GM23338 (cell line): ENCODE measurements around the gene RIPK4. TPM values are rescaled to one million over a fixed set of nuclear protein-coding genes. Genes with fewer than 3 reads are reported as not detected.

Experiments
- ATAC-seq: fragments of 200-7000 bp; cut with Tn5 transposase; 3 replicates; pipeline ENCODE4 v1.9.1; 2020
- DNase-seq: peaks from one replicate; pipeline ENCODE4 v3.0.0-alpha.2; 2015; ENCODE audit warnings: low spot score
- H2AFZ ChIP-seq: fragments of 200-600 bp; sonication (generic); 2 replicates; pipeline ENCODE4 v1.8.0; 2016; ENCODE audit warnings: antibody characterized with exemption, mild to moderate bottlenecking, moderate library complexity
- H3F3A ChIP-seq: fragments of 200-600 bp; sonication (generic); replicated peaks from 2 replicates; pipeline ENCODE4 v1.8.0; 2017; ENCODE audit warnings: antibody characterized with exemption, mixed run types, low read depth
- H3K27ac ChIP-seq: fragments of 200-600 bp; sonication (generic); 2 replicates; pipeline ENCODE4 v1.6.1; 2016; ENCODE audit warnings: low read depth
- H3K27me3 ChIP-seq: fragments of 200-600 bp; sonication (generic); 2 replicates; pipeline ENCODE4 v1.8.0; 2016; ENCODE audit warnings: mild to moderate bottlenecking, mixed run types, moderate library complexity; ENCODE audit not compliant: insufficient read depth
- H3K36me3 ChIP-seq: fragments of 200-600 bp; sonication (generic); 2 replicates; pipeline ENCODE4 v1.8.0; 2016; ENCODE audit warnings: mild to moderate bottlenecking; ENCODE audit not compliant: insufficient read depth
- H3K4me1 ChIP-seq: fragments of 200-600 bp; sonication (generic); 2 replicates; pipeline ENCODE4 v1.8.0; 2016; ENCODE audit warnings: mild to moderate bottlenecking, moderate library complexity; ENCODE audit not compliant: insufficient read depth
- H3K4me2 ChIP-seq: fragments of 200-600 bp; sonication (generic); 2 replicates; pipeline ENCODE4 v1.7.1; 2017; ENCODE audit warnings: mixed run types
- H3K4me3 ChIP-seq: fragments of 200-600 bp; sonication (generic); 2 replicates; pipeline ENCODE4 v1.6.1; 2016; ENCODE audit warnings: mixed run types
- H3K79me2 ChIP-seq: fragments of 200-600 bp; sonication (generic); replicated peaks from 2 replicates; pipeline ENCODE4 v1.8.0; 2017; ENCODE audit warnings: mild to moderate bottlenecking; ENCODE audit not compliant: insufficient read depth
- H3K9me2 ChIP-seq: fragments of 200-600 bp; sonication (generic); 2 replicates; pipeline ENCODE4 v1.8.0; 2017; ENCODE audit not compliant: insufficient read depth
- H4K20me1 ChIP-seq: fragments of 200-600 bp; sonication (generic); replicated peaks from 2 replicates; pipeline ENCODE4 v1.8.0; 2017; ENCODE audit warnings: mild to moderate bottlenecking; ENCODE audit not compliant: insufficient read depth
- H3K27ac Mint-ChIP-seq: 2 replicates; pipeline ENCODE4 v1.8.0; 2020; ENCODE audit warnings: inconsistent platforms, mild to moderate bottlenecking, moderate library complexity, mixed read lengths
- H3K27me3 Mint-ChIP-seq: 3 replicates; pipeline ENCODE4 v1.8.0; 2022; ENCODE audit warnings: low read depth, mild to moderate bottlenecking, moderate library complexity, mixed read lengths, inconsistent platforms; ENCODE audit not compliant: insufficient read depth, poor library complexity
- H3K36me3 Mint-ChIP-seq: 3 replicates; pipeline ENCODE4 v1.8.0; 2021; ENCODE audit warnings: low read depth, mild to moderate bottlenecking, inconsistent platforms, moderate library complexity, mixed read lengths
- H3K4me1 Mint-ChIP-seq: 3 replicates; pipeline ENCODE4 v1.8.0; 2020; ENCODE audit warnings: mild to moderate bottlenecking, inconsistent platforms, mixed read lengths
- H3K4me3 Mint-ChIP-seq: 3 replicates; pipeline ENCODE4 v1.8.0; 2021; ENCODE audit warnings: moderate library complexity, mild to moderate bottlenecking, inconsistent platforms, mixed read lengths
- H3K9me3 Mint-ChIP-seq: 3 replicates; pipeline ENCODE4 v1.8.0; 2020; ENCODE audit warnings: moderate library complexity, mild to moderate bottlenecking, inconsistent platforms, mixed read lengths
- EZH2phosphoT487 ChIP-seq: fragments of 200-600 bp; sonication (generic); IDR thresholded peaks from one replicate; pipeline ENCODE4 v1.8.1; 2018; ENCODE audit warnings: antibody characterized with exemption; ENCODE audit not compliant: unreplicated experiment
- NANOG ChIP-seq: IDR thresholded peaks from 2 replicates; pipeline ENCODE4 v1.6.1; 2016; ENCODE audit warnings: antibody characterized with exemption, borderline replicate concordance
- POLR2AphosphoS5 ChIP-seq: IDR thresholded peaks from 2 replicates; pipeline ENCODE4 v1.6.1; 2016; ENCODE audit warnings: antibody characterized with exemption, low read depth
- STAT1 ChIP-seq: IDR thresholded peaks from one replicate; pipeline ENCODE4 v1.6.1; 2016; ENCODE audit warnings: antibody characterized with exemption; ENCODE audit not compliant: unreplicated experiment
- ZNF331 ChIP-seq: fragments of 250-450 bp; sonication (Bioruptor Pico); IDR thresholded peaks from 2 replicates; pipeline ENCODE4 v1.5.0; 2020; ENCODE audit warnings: low read depth, mild to moderate bottlenecking, moderate library complexity
- polyA plus RNA-seq: library from polyadenylated mRNA; unstranded; fragments of >200 nt; fragmentation: Nextera tagmentation; extraction: Ambion mirVana; gene quantifications from 2 replicates; pipeline ENCODE4 v1.2.1, GENCODE V29; 2016
- total RNA-seq: library from RNA; depleted of rRNA; stranded (reverse); fragments of >200 nt; shearing (Covaris generic); gene quantifications from 2 replicates; pipeline ENCODE4 v1.2.3, GENCODE V29; 2014
- TF ChIP-seq, protein P1 (sequence below): IDR thresholded peaks from one replicate; pipeline ENCODE4 v1.6.1; 2018; ENCODE audit warnings: antibody characterized with exemption; ENCODE audit not compliant: unreplicated experiment
- TF ChIP-seq, protein P2 (sequence below): IDR thresholded peaks from 2 replicates; pipeline ENCODE4 v1.6.1; 2016; ENCODE audit warnings: antibody characterized with exemption

Gene RIPK4
- total and polyA plus RNA-seq, 2 experiments from 2014 or later: 2.5 to 9.9 TPM

DNA sequence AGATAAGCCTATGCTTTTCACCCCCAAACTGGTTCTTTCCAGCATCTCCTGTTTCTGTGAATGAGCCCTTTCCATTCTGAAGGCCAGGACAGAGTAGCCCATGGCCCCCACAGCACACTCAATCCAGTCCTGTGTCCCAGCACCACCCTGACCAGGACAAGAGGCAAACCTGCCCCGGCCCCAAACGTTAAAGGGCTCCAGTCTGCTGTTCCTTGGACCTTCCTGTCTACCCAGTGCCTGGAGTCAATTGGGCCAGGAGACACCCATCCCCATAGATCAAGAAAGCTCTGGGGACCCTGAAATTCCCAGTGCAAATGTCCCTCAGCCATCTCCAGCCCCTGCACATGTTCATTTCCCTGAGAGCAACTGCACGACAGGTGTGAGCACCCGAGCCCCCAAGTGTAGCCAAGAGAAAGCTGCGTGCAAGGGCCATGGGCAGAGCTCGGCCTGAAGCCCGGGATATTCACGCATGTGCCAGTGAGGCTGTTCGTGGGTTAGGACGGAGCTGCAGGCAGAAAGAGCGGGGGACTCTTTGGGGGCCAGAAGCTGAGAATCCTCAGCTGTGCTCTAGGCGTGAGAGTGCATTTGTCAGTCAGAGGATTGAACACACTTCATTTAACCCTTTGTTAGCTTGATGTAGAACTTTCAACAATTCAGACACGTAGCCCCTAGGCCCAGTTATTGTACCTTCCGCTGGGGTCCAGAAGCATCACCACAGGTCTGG lies 4.2 kb upstream of the RIPK4 start:
- Histone ChIP-seq H3K27me3 (peaks cover 64% of the 10 kb centered on the region), H3F3A (no peaks in the 10 kb centered on the region; the same call in 1 of the 2 replicates), H3K4me2 (no peak overlapping the region), H3K27ac (no peak overlapping the region), H3K4me1 (peaks cover 20% of the 10 kb centered on the region), H3K4me3 (no peak overlapping the region), H3K79me2 (no peaks in the 10 kb centered on the region; the same call in 1 of the 2 replicates), H3K36me3 (no peaks in the 10 kb centered on the region), H4K20me1 (0 out of 2 replicates have a peak, but pooled peaks cover 4% of the 10 kb centered on the region), H3K9me2 (no peaks in the 10 kb centered on the region), H2AFZ (no peak overlapping the region)
- H3K4me1 Mint-ChIP-seq: peaks cover 48% of the 10 kb centered on the region
- ATAC-seq (no peak), DNase-seq (no peak)
- H3K9me3 Mint-ChIP-seq: 0 out of 3 replicates have a peak, but pooled peaks cover 2% of the 10 kb centered on the region
- H3K27ac Mint-ChIP-seq: no peak overlapping the region
- H3K27me3 Mint-ChIP-seq: peaks cover 65% of the 10 kb centered on the region
- TF ChIP-seq STAT1 (no peak), POLR2AphosphoS5 (no peak), EZH2phosphoT487 (no peak)
- H3K36me3 Mint-ChIP-seq: no peaks in the 10 kb centered on the region; the same call in 2 of the 3 replicates
- no peak overlapping the region for H3K4me3 Mint-ChIP-seq

DNA sequence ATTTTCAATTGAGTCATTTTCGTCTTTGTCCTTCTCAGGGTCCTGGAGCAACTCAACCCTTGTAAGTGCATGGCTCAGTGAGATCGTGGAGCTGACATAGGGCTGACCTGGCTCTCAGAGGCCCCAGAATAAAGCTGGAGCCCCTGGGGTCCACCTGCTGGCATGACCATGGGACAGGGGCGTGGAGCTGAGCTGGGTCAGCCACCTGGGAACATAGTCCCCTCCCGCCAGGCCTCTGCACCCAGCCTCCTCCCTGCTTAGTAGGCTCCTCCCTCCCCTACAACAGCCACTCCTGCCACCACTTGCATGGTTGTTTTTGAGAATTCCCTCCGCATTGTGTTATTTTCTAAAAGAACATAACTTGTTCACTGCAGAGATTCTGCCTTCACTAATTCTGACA lies 3.1 kb upstream of the RIPK4 start:
- Histone ChIP-seq H3K9me2 (no peaks in the 10 kb centered on the region), H3K4me2 (peak overlapping the region; percentile 93; the same call in 1 of the 2 replicates), H3K36me3 (no peaks in the 10 kb centered on the region), H3K79me2 (peaks cover 11% of the 10 kb centered on the region), H3F3A (no peaks in the 10 kb centered on the region; the same call in 1 of the 2 replicates), H3K4me3 (peak overlapping the region; percentile 77; the same call in 1 of the 2 replicates), H3K4me1 (peaks cover 30% of the 10 kb centered on the region), H3K27me3 (peaks cover 76% of the 10 kb centered on the region), H3K27ac (no peak overlapping the region), H4K20me1 (peaks cover 13% of the 10 kb centered on the region), H2AFZ (no peak overlapping the region)
- TF ChIP-seq, protein P1, sequence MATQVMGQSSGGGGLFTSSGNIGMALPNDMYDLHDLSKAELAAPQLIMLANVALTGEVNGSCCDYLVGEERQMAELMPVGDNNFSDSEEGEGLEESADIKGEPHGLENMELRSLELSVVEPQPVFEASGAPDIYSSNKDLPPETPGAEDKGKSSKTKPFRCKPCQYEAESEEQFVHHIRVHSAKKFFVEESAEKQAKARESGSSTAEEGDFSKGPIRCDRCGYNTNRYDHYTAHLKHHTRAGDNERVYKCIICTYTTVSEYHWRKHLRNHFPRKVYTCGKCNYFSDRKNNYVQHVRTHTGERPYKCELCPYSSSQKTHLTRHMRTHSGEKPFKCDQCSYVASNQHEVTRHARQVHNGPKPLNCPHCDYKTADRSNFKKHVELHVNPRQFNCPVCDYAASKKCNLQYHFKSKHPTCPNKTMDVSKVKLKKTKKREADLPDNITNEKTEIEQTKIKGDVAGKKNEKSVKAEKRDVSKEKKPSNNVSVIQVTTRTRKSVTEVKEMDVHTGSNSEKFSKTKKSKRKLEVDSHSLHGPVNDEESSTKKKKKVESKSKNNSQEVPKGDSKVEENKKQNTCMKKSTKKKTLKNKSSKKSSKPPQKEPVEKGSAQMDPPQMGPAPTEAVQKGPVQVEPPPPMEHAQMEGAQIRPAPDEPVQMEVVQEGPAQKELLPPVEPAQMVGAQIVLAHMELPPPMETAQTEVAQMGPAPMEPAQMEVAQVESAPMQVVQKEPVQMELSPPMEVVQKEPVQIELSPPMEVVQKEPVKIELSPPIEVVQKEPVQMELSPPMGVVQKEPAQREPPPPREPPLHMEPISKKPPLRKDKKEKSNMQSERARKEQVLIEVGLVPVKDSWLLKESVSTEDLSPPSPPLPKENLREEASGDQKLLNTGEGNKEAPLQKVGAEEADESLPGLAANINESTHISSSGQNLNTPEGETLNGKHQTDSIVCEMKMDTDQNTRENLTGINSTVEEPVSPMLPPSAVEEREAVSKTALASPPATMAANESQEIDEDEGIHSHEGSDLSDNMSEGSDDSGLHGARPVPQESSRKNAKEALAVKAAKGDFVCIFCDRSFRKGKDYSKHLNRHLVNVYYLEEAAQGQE: no peak
- no peak for TF ChIP-seq STAT1
- H3K27me3 Mint-ChIP-seq: peaks cover 77% of the 10 kb centered on the region
- peaks cover 58% of the 10 kb centered on the region for H3K4me1 Mint-ChIP-seq
- no peak overlapping the region for H3K4me3 Mint-ChIP-seq
- ATAC-seq (no peak), DNase-seq (no peak)
- H3K36me3 Mint-ChIP-seq: no peaks in the 10 kb centered on the region; the same call in 2 of the 3 replicates
- H3K27ac Mint-ChIP-seq: no peak overlapping the region
- H3K9me3 Mint-ChIP-seq: 0 out of 3 replicates have a peak, but pooled peaks cover 2% of the 10 kb centered on the region

DNA sequence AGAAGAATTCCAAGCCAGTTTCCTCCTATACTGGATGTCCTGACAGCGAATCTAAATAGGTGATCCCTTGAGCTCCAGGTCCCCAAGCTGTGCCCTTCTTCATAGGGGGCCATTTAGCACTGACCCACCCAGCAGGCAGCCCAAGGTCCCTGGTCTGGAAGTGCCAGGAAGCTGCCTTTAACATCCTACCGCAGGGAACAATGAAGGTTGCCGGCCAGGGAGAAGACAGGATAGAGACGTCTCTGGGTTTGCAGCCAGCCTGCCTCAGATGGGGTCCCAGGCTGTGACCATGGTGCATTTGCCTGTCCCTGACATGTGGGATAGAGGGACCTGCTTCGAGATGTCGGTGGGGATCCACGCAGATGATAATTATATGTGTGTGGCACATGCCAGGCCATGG lies 2.7 kb upstream of the RIPK4 start:
- Histone ChIP-seq H3K4me1 (peaks cover 34% of the 10 kb centered on the region), H2AFZ (no peak overlapping the region), H3K4me2 (peak overlapping the region; percentile 93), H3K79me2 (peaks cover 15% of the 10 kb centered on the region), H3F3A (no peaks in the 10 kb centered on the region; the same call in 1 of the 2 replicates), H3K27ac (no peak overlapping the region), H3K4me3 (peak overlapping the region; percentile 77; the same call in 1 of the 2 replicates), H3K36me3 (no peaks in the 10 kb centered on the region; the same call in 1 of the 2 replicates), H3K9me2 (no peaks in the 10 kb centered on the region), H3K27me3 (peaks cover 80% of the 10 kb centered on the region), H4K20me1 (peaks cover 16% of the 10 kb centered on the region)
- H3K9me3 Mint-ChIP-seq: 0 out of 3 replicates have a peak, but pooled peaks cover 2% of the 10 kb centered on the region
- peaks cover 63% of the 10 kb centered on the region for H3K4me1 Mint-ChIP-seq
- no peaks in the 10 kb centered on the region; the same call in 2 of the 3 replicates for H3K36me3 Mint-ChIP-seq
- H3K27me3 Mint-ChIP-seq: peaks cover 81% of the 10 kb centered on the region
- ATAC-seq (peak; percentile 5; the same call in 2 of the 3 replicates), DNase-seq (no peak)
- H3K4me3 Mint-ChIP-seq: peak overlapping the region; percentile 79; the same call in 2 of the 3 replicates
- no peak overlapping the region for H3K27ac Mint-ChIP-seq
- TF ChIP-seq ZNF331 (CRISPR knock-in tag) (no peak), NANOG (no peak)
- TF ChIP-seq, protein P1: no peak
- TF ChIP-seq, protein P2, sequence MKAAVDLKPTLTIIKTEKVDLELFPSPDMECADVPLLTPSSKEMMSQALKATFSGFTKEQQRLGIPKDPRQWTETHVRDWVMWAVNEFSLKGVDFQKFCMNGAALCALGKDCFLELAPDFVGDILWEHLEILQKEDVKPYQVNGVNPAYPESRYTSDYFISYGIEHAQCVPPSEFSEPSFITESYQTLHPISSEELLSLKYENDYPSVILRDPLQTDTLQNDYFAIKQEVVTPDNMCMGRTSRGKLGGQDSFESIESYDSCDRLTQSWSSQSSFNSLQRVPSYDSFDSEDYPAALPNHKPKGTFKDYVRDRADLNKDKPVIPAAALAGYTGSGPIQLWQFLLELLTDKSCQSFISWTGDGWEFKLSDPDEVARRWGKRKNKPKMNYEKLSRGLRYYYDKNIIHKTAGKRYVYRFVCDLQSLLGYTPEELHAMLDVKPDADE: no peak
